CD14-positive monocyte (primary cell): Measurements from ENCODE around the gene SAP30BP. TPM values are rescaled to one million over a fixed set of nuclear protein-coding genes. Genes with fewer than 3 reads are reported as not detected.

ENCODE experiments used
- DNase-seq, 3 donors: peaks; one replicate each; pipeline ENCODE4 v3.0.0-alpha.2; 2011 to 2022
- H2AFZ ChIP-seq: 2 replicates; pipeline ENCODE4 v1.6.0; 2012; ENCODE audit warnings: mild to moderate bottlenecking, low read depth, low read length, inconsistent platforms; ENCODE audit not compliant: insufficient read depth, poor library complexity, severe bottlenecking
- H3K27ac ChIP-seq, 2 donors: 1 replicate in 1 of 2; 2 replicates in 1 of 2; pipeline ENCODE4 v1.5.1; 2012 to 2013; ENCODE audit warnings: low read length in 2 of 2, control low read depth in 1 of 2, inconsistent platforms in 1 of 2, low read depth in 1 of 2, mild to moderate bottlenecking in 1 of 2
- H3K27me3 ChIP-seq, 2 donors: one replicate each; pipeline versions ENCODE4 v1.6.0 to v1.6.1; 2011 to 2013; ENCODE audit warnings: low read length in 2 of 2; ENCODE audit not compliant: control insufficient read depth in 2 of 2, insufficient read depth in 2 of 2
- H3K36me3 ChIP-seq, 2 donors: replicated peaks in 1 of 2; 1 replicate in 1 of 2; 2 replicates in 1 of 2; pipeline versions ENCODE4 v1.5.1 to v1.6.1; 2012 to 2013; ENCODE audit warnings: low read length in 2 of 2, control low read depth in 1 of 2, inconsistent platforms in 1 of 2, mild to moderate bottlenecking in 1 of 2; ENCODE audit not compliant: insufficient read depth in 2 of 2, control insufficient read depth in 1 of 2
- H3K4me1 ChIP-seq, 2 donors: 1 replicate in 1 of 2; 2 replicates in 1 of 2; pipeline versions ENCODE4 v1.5.1 to v1.6.1; 2012 to 2013; ENCODE audit warnings: low read length in 2 of 2, control low read depth in 1 of 2, inconsistent platforms in 1 of 2, mild to moderate bottlenecking in 1 of 2, moderate library complexity in 1 of 2; ENCODE audit not compliant: insufficient read depth in 2 of 2, control insufficient read depth in 1 of 2
- H3K4me2 ChIP-seq: replicated peaks from 2 replicates; pipeline ENCODE3; 2012; ENCODE audit warnings: low read length, moderate library complexity, mild to moderate bottlenecking; ENCODE audit not compliant: poor library complexity, severe bottlenecking; ENCODE audit errors: extremely low read depth
- H3K4me3 ChIP-seq, 3 experiments: fragments of 200-600 bp in 1 of 3; sonication (generic) in 1 of 3; replicated peaks in 1 of 3; 1 replicate in 2 of 3; 2 replicates in 1 of 3; pipeline ENCODE4 v1.5.1; 2011 to 2013; ENCODE audit warnings: low read length in 3 of 3, mild to moderate bottlenecking in 3 of 3, control low read depth in 2 of 3, low read depth in 2 of 3, inconsistent platforms in 1 of 3, moderate library complexity in 1 of 3
- H3K79me2 ChIP-seq: 2 replicates; pipeline ENCODE4 v1.6.0; 2012; ENCODE audit warnings: mild to moderate bottlenecking, control low read depth, inconsistent platforms, low read length, moderate library complexity; ENCODE audit not compliant: insufficient read depth
- H3K9ac ChIP-seq: 2 replicates; pipeline ENCODE4 v1.6.0; 2017; ENCODE audit warnings: low read length, mild to moderate bottlenecking; ENCODE audit not compliant: insufficient read depth, poor library complexity, severe bottlenecking
- H3K9me3 ChIP-seq, 2 donors: replicated peaks in 1 of 2; 1 replicate in 1 of 2; 2 replicates in 1 of 2; pipeline versions ENCODE4 v1.5.1 to v1.6.1; 2012 to 2013; ENCODE audit warnings: low read length in 2 of 2, control low read depth in 1 of 2; ENCODE audit not compliant: control insufficient read depth in 1 of 2, insufficient read depth in 1 of 2
- H4K20me1 ChIP-seq: 2 replicates; pipeline ENCODE4 v1.6.0; 2012; ENCODE audit warnings: mild to moderate bottlenecking, low read length, control low read depth, moderate library complexity; ENCODE audit not compliant: insufficient read depth
- H3K27ac Mint-ChIP-seq, 7 donors: one replicate each; pipeline ENCODE4 v1.8.0; 2020; ENCODE audit warnings: mild to moderate bottlenecking in 7 of 7, mixed read lengths in 7 of 7, moderate library complexity in 6 of 7, inconsistent platforms in 2 of 7
- H3K27me3 Mint-ChIP-seq, 3 donors: one replicate each; pipeline ENCODE4 v1.8.0; 2021 to 2022; ENCODE audit warnings: low read depth in 3 of 3, mild to moderate bottlenecking in 3 of 3, mixed read lengths in 3 of 3, moderate library complexity in 3 of 3, inconsistent platforms in 1 of 3
- H3K36me3 Mint-ChIP-seq, 2 donors: one replicate each; pipeline ENCODE4 v1.8.0; 2020; ENCODE audit warnings: mixed read lengths in 2 of 2, inconsistent platforms in 1 of 2, mild to moderate bottlenecking in 1 of 2
- H3K4me1 Mint-ChIP-seq: one replicate; pipeline ENCODE4 v1.8.0; 2020; ENCODE audit warnings: mild to moderate bottlenecking, mixed read lengths
- H3K4me3 Mint-ChIP-seq, 2 donors: one replicate each; pipeline ENCODE4 v1.8.0; 2020; ENCODE audit warnings: mild to moderate bottlenecking in 2 of 2, mixed read lengths in 2 of 2, moderate library complexity in 1 of 2
- H3K9me3 Mint-ChIP-seq, 7 donors: one replicate each; pipeline ENCODE4 v1.8.0; 2020 to 2022; ENCODE audit warnings: mixed read lengths in 7 of 7, mild to moderate bottlenecking in 6 of 7, moderate library complexity in 6 of 7, inconsistent platforms in 2 of 7
- CTCF ChIP-seq: fragments of 200-600 bp; IDR thresholded peaks from one replicate; pipeline ENCODE4 v1.8.0; 2022; ENCODE audit warnings: antibody characterized with exemption, mild to moderate bottlenecking
- whole genome bisulfite sequencing: methylation state at CpG from one replicate; pipeline ENCODE4 v1.1.5; 2013; ENCODE audit warnings: missing lambda C conversion rate; ENCODE audit not compliant: insufficient coverage; 5-methylcytosine and 5-hydroxymethylcytosine counted together
- intact Hi-C, 2 donors: fragments of 100-400 bp; cut with micrococcal nuclease; formaldehyde crosslinking; loops; one replicate each; pipeline versions ENCODE4 v1.15.0 to v1.15.1; 2023
- polyA plus RNA-seq, 3 donors: library from polyadenylated mRNA; depleted of rRNA in 1 of 3; unstranded in 2 of 3; stranded (reverse) in 1 of 3; fragments of 300-500 nt in 2 of 3; fragments of >200 nt in 1 of 3; fragmentation: Illumina TruSeq in 2 of 3; gene quantifications; 1 replicate in 2 of 3; 2 replicates in 1 of 3; pipeline ENCODE4 v1.2.3, GENCODE V29; 2012 to 2021

The SAP30BP gene
- polyA plus RNA-seq, 3 donors, result 43.8 to 130 (median 61.6) TPM

DNA sequence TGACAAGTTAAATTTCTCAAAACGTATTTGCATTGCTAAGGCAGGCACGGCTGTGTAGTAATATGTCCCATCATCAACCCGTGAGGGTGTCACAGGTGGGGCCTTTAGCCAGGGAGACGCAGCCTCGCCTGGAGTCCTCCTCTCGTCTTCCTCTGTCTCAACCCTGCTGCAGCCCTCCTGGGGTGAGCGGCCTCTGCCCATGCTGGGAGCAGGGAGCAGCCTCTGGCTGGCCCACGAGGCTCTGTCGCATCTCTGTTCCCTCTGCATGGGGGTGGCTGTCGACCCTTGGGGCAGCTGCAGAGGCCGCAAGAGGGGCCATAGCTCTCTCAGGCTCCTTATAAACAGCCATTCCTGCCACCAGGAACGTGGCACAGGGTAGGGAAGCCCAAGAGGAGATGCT lies 34.7 kb upstream of the SAP30BP start:
- no peak for TF ChIP-seq CTCF
- peaks cover 11% of the 10 kb centered on the region for H3K4me1 Mint-ChIP-seq
- intact Hi-C loops, result loop anchor here (2.0 to 5.0 kb wide), 2 partner anchors 40 to 118 kb away; no protein-coding TSS in a partner anchor

GRCh38 chr17:75632863-75633485 lies 34.2 kb upstream of the SAP30BP start, which contains the start of gene SMIM5:
Gene SMIM5 (plus strand): TSS chr17:75633434. CDS start chr17:75640202, 6,768 bp downstream.
- H3K27me3 Mint-ChIP-seq, result peaks cover 2 to 8% (median 4%) of the 10 kb centered on the region in 3 donors

More for the DNA sequence above, 34.7 kb upstream of the SAP30BP start:
- H3K4me2 ChIP-seq, result no peak overlapping the region
- H3K27me3 Mint-ChIP-seq, result peaks cover 4 to 8% (median 4%) of the 10 kb centered on the region in 3 donors
- H2AFZ ChIP-seq, result no peak overlapping the region
- DNase-seq, result no peak
- no peak overlapping the region for H3K4me3 Mint-ChIP-seq
- H3K9me3 Mint-ChIP-seq, result peaks cover 0 to 2% (median 0%) of the 10 kb centered on the region in 7 donors
- no peaks in the 10 kb centered on the region for H3K9me3 ChIP-seq
- peaks cover 12 to 16% of the 10 kb centered on the region in 2 donors for H3K36me3 ChIP-seq
- no peaks in the 10 kb centered on the region for H3K79me2 ChIP-seq
- peaks cover 9 to 19% of the 10 kb centered on the region in 2 donors for H3K36me3 Mint-ChIP-seq
- no peak overlapping the region for H3K27ac Mint-ChIP-seq
- H3K27ac ChIP-seq, result no peak overlapping the region
- 96% methylated on average over 10 of the region's 12 CpGs for WGBS
- peaks cover 13% of the 10 kb centered on the region for H4K20me1 ChIP-seq
- H3K9ac ChIP-seq, result no peak overlapping the region
- H3K4me1 ChIP-seq, result peaks cover 5 to 13% of the 10 kb centered on the region in 2 donors
- H3K27me3 ChIP-seq, result no peaks in the 10 kb centered on the region
- H3K4me3 ChIP-seq, result no peak overlapping the region

More at GRCh38 chr17:75632863-75633485, 34.2 kb upstream of the SAP30BP start, which contains the start of gene SMIM5:
- Histone ChIP-seq H3K9ac (no peak within 1 kb of the TSS), H4K20me1 (peaks cover 13% of the 10 kb centered on the region), H3K27ac (no peak within 1 kb of the TSS), H3K4me3 (no peak within 1 kb of the TSS), H3K4me2 (peak within 1 kb of the TSS; percentile 27), H3K27me3 (no peaks in the 10 kb centered on the region), H2AFZ (no peak within 1 kb of the TSS), H3K9me3 (no peaks in the 10 kb centered on the region), H3K4me1 (peaks cover 5 to 13% of the 10 kb centered on the region in 2 donors), H3K36me3 (peaks cover 9 to 15% of the 10 kb centered on the region in 2 donors), H3K79me2 (no peaks in the 10 kb centered on the region)
- peaks cover 0 to 2% (median 0%) of the 10 kb centered on the region in 7 donors for H3K9me3 Mint-ChIP-seq
- H3K36me3 Mint-ChIP-seq, result peaks cover 11 to 17% of the 10 kb centered on the region in 2 donors
- peak; percentile 76 to 85 (median 78) for DNase-seq
- peak; percentile 87 for TF ChIP-seq CTCF
- WGBS, result 24% methylated on average over 19 of the region's 19 CpGs
- H3K4me1 Mint-ChIP-seq, result peaks cover 11% of the 10 kb centered on the region
- peak within 1 kb of the TSS in 1 of 7 donors; percentile 76 for H3K27ac Mint-ChIP-seq
- intact Hi-C loops, result loop anchor here (1.0 to 5.0 kb wide), 3 partner anchors 39 to 118 kb away; no protein-coding TSS in a partner anchor
- no peak within 1 kb of the TSS for H3K4me3 Mint-ChIP-seq
